Frontal cortex (tissue), 4 donors: ENCODE measurements around the gene TMEM33. TPM values are rescaled to one million over a fixed set of nuclear protein-coding genes. Genes with fewer than 3 reads are reported as not detected.

ENCODE experiments used
- DNase-seq, 2 donors: peaks; one replicate each; pipeline ENCODE4 v3.0.0; 2012; ENCODE audit warnings: low spot score in 2 of 2
- FAIRE-seq: peaks from 2 replicates; lab custom pipeline; 2012; peaks lifted over from hg19 to GRCh38; lab: Jason Lieb, UNC
- small RNA-seq: library from RNA; depleted of rRNA; stranded (forward); fragments of <200 nt; gene quantifications from one replicate; pipeline ENCODE3, GENCODE V24; 2014
- total RNA-seq: library from RNA; depleted of rRNA; stranded (reverse); fragments of >200 nt; gene quantifications from one replicate; pipeline ENCODE4 v1.2.3, GENCODE V29; 2014
- donor health status: control.
- donor health status: control.
- donor health status: control.

The TMEM33 gene
- total RNA-seq, 1 donor from 2014 or later: 56.3 TPM

DNA sequence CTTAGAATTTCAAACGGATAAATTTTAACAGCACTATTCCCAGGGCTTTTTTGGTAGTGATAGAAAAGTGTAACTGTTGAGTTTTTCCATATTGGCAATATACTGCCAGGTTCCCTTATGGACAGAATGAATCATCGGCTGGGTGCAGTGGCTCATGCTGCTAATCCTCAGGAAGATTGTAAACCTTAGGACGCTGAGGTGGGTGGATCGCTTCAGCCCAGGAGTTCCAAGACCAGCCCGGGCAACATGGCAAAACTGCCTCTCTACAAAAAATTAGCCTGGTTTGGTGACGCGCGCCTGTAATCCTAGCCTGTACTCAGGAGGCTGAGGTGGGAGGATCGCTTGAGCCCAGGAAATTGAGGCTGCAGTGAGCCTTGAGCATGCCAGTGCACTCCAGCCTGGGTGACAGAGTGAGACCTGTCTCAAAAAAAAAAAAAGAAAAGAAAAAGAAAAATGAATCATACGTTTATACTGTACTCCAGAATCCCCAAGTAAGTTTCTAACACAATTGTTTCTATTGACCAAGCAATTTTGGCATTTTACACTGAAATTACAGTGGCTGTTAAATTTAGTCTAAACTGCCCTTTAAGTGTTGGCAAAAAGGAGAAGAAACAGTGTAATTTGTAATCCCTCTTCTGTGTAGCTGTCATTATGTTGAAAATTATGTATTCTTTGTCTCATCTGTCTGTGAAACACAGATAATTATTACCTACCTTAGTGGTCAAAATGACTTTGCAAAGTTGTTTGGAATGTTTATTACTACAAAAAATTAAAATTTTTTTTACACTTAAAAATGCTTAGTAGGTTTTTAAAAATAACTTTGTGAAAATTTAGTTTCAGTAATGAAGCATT, 56.9 kb downstream of the TMEM33 start:
- DNase-seq (no peak), FAIRE-seq (no peak)

DNA sequence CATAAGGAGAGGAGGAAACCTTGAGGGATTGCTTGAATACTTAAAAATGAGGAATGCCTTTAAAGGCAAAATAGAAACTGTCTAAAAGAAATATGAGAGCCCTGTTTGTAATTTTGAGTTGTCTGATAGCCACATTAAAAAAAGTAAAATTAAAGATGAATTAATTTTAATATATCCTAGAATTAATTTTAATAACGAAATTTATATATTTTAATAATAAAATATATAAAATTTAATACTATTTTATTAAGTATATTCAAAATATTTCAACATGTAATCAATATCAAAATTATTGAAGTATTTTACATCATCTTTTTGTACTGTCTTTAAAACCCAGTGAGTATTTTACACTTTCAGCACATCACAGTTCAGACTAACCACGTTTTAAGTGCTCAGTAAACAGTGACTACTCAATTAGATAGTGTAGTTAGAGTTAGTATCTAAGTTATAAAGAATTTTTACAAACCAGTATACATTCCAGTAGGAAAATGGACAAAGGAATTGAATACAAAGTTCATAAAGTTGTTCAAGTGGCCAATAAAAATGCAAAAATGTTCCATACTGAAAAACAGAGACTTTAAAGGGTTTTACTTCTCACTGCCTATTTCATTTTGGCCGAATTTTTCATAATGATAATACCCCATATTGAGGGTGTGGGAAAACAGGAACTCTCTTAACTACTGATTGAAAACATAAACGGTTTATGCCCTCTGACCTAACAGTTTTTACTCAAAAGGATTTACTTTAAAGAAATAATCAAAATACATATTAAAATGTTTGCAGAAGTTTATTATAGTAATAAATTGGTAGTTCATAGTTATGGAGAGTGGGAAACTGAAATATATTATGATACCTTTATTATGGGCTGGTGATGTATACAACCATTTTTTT, 58.0 kb downstream of the TMEM33 start:
- FAIRE-seq (peak; percentile 88), DNase-seq (no peak)

DNA sequence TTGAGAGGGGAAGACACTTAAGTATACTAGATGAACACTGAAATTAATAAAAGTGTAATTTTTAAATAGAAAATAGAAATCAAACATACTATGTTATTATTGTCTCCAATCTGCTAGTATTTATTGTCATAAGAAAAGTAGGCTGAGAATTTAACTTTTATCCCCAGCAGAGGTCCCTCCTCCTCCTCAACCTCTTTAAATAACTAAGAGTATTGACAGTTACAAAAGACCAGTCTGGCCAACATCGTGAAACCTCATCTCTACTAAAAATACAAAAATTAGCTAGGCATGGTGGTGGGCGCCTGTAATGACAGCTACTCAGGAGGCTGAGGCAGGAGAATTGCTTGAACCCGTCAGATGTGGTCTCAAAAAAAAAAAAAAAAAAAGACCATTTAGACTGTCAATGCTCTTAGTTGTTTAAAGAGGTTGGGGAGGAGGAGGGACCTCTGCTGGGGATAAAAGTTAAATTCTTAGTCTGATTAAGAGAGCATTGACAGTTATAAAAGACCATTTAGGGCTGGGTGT, 59.3 kb downstream of the TMEM33 start:
- no peak for FAIRE-seq

DNA sequence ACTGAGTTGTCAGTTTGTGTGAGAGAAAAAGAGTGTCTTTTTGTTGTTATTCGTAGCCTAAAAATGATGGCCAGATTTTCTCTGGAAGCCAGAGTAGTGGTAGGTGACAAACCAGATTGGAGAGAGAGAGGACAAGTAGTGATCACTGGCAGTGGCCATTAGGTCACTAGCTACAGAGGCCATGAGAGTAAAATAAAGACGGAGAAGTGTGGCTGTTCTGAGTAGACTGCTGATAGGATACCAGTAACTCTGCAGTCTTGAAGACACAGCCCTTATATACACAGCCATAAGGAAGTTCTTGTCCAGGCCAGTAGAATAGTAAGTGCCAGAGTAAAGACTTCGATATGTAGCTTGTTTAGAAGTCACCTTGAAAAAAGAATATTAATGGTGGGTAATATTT, 62.8 kb downstream of the TMEM33 start:
- DNase-seq: no peak
- no peak for FAIRE-seq

More for the DNA sequence above, 59.3 kb downstream of the TMEM33 start:
- DNase-seq: no peak

DNA sequence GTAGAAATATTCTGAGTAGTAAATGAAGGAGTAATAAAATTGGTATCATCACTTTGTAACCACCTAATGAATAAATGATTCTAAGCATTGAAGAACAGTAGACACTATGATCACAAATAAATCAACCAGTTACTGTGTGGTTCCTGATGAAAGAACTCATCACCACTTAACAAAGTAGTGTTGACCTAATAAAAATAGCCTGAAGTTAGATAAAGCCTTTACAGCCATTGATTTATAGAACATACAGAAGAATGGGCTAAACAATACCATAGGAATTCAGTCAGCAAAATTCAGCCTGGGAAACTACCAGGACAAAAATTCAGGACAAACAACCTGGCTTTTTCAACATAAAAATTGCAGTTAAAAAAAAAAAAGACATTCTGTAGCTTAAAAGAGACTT, 64.1 kb downstream of the TMEM33 start:
- FAIRE-seq: no peak
- no peak for DNase-seq

DNA sequence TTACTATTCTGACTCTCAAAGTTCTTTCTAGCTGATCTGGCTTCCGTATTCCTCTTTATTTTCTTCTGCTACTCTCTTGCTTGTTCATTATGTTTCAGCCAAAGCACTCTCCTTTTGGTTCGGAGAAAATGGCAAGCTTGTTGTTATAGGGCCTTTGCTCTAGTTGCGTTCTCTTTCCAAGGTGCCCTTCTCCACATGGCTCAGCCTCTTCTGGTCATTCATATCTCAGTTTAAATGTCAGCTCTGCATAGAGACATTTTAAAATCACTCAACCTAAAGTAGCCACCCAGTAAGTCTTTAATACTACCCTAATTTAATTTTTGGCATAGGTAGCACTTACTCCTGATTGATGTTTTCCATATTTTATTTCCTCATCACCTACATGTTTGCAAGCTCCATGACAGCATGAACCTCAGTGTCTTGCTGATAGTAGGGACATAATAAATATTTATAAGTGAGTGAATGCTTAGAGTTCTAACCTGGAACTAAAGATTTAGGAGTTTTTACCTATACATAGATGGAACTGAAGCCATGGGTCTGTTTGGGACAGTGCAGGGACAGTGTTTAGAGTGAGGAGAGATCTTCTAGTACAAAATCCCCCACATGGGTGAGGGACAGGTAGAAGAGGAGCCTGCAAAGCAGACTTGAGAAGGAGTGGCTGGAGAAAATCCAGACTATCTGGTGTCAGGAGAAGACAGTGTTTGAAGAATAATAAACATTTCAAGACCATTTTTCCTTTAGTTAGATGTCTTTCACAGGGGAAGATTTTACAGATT, 73.0 kb downstream of the TMEM33 start:
- FAIRE-seq (no peak), DNase-seq (no peak)

Small RNA genes within 50 kb of the gene (small RNA-seq; reads per million reads assigned to genes)
- gene AC108210.2: not detected

Other genes starting within 250 kb of the TMEM33 start
- not detected for gene PHOX2B, start 186.7 kb upstream of the TMEM33 start, total RNA-seq
- under 0.01 TPM for gene DCAF4L1, start 46.3 kb downstream of the TMEM33 start, total RNA-seq
- gene SLC30A9, start 55.1 kb downstream of the TMEM33 start, total RNA-seq: 112 TPM
- gene BEND4, start 217.2 kb downstream of the TMEM33 start, total RNA-seq: 5.7 TPM